Erythroblast (primary cell): Measurements from ENCODE around the gene RNU1-3.

Source experiments
- GATA1 ChIP-seq: IDR thresholded peaks from 2 replicates; pipeline ENCODE4 v1.6.1; 2011; ENCODE audit warnings: low read depth, mild to moderate bottlenecking, control low read depth, low read length, moderate library complexity
- POLR2A ChIP-seq: IDR thresholded peaks from 2 replicates; pipeline ENCODE4 v1.6.1; 2011; ENCODE audit warnings: mild to moderate bottlenecking, low read length

DNA sequence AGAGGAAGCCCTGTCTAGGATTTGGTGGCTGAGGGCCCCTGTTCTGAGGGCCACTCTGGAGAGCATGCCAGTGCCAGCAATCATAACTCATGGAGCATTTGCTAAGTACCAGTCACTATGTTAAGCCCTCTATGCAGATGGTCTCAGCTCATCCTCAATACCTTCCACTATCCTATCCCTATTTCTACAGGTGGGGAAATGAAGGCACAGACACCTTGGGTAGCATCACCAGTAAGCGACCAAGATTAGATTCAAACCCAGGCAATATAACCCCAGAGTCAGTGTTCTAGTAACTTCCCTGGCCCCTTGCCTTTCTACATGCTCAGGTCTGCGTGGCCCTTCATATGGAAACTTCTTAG, 45.5 kb downstream of the RNU1-3 start:
- TF ChIP-seq POLR2A (no peak), GATA1 (no peak)
